OCI-M1 (cell line): ENCODE results near the gene PLA2R1.

Experiments used
- DNase-seq: peaks from one replicate; lab custom pipeline; 2025; lab: John Stamatoyannopoulos, UW

The PLA2R1 gene

GRCh38 chr2:160033732-160034392 is 28.6 kb downstream of the PLA2R1 start:
- DNase-seq, result no peak

GRCh38 chr2:160029270-160029628 is 33.2 kb downstream of the PLA2R1 start:
- DNase-seq, result no peak

GRCh38 chr2:160028431-160029269 is 33.8 kb downstream of the PLA2R1 start:
- DNase-seq, result no peak

GRCh38 chr2:160022162-160022561 is 40.3 kb downstream of the PLA2R1 start:
- peak; percentile 5 for DNase-seq

- no peak for DNase-seq
These were observed 42.9 kb downstream of the PLA2R1 start for GRCh38 chr2:160019374-160020090.

GRCh38 chr2:160015746-160016145 is 46.7 kb downstream of the PLA2R1 start:
- DNase-seq, result no peak

- DNase-seq, result no peak
These were observed 48.2 kb downstream of the PLA2R1 start for GRCh38 chr2:160014227-160014626.

- no peak for DNase-seq
These were observed 51.9 kb downstream of the PLA2R1 start for GRCh38 chr2:160010361-160011145.

- DNase-seq, result no peak
These were observed 55.3 kb downstream of the PLA2R1 start for GRCh38 chr2:160007111-160007510.

GRCh38 chr2:160006475-160006874 is 55.9 kb downstream of the PLA2R1 start:
- DNase-seq, result no peak

GRCh38 chr2:160005908-160006307 is 56.5 kb downstream of the PLA2R1 start:
- DNase-seq, result no peak

- no peak for DNase-seq
These were observed 56.9 kb downstream of the PLA2R1 start for GRCh38 chr2:160005476-160005875.

- no peak for DNase-seq
These were observed 63.5 kb downstream of the PLA2R1 start for GRCh38 chr2:159998961-159999360.

GRCh38 chr2:159998243-159998642 is 64.2 kb downstream of the PLA2R1 start:
- DNase-seq, result no peak

GRCh38 chr2:159996792-159997546 is 65.4 kb downstream of the PLA2R1 start:
- no peak for DNase-seq

GRCh38 chr2:159995038-159995437 is 67.4 kb downstream of the PLA2R1 start:
- no peak for DNase-seq

- no peak for DNase-seq
These were observed 73.2 kb downstream of the PLA2R1 start for GRCh38 chr2:159989249-159989648.

- DNase-seq, result no peak
These were observed 73.9 kb downstream of the PLA2R1 start for GRCh38 chr2:159988412-159988970.

- DNase-seq, result no peak
These were observed 75.2 kb downstream of the PLA2R1 start for GRCh38 chr2:159987181-159987580.

- DNase-seq, result no peak
These were observed 76.8 kb downstream of the PLA2R1 start for GRCh38 chr2:159985656-159986055.

- no peak for DNase-seq
These were observed 78.4 kb downstream of the PLA2R1 start for GRCh38 chr2:159984034-159984433.
